ENCODE results near the gene AP1G2.

AP1G2 gene

DNA sequence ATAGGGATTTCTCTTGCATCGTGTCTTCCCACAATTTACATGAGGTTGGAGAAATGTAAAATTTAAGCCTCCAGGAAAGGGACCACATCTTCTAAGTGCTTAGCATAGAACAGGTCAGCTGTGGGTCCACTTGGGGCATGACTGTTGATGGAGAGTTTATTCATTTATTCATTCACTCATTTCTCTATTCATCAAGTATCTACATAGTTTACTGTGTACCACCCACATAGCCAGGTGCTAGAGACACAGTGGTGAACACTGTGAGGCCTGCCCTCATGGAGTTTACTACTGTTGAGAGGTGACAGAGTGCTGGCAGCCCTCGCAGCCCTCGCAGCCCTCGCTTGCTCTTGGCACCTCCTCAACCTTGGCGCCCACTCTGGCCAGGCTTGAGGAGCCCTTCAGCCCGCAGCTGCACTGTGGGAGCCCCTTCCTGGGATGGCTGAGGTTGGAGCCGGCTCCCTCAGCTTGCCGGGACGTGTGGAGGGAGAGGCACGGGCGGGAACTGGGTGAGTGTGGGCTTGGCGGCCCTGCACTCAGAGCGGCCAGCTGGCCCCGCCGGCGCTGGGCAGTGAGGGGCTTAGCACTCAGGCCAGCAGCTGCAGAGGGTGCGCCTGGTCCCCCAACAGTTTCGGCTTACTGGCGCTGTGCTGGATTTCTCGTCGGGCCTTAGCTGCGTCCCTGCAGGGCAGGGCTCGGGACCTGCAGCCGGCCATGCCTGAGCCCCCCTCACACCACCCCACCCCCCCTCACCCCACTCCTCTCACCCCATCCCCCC is 12.7 kb upstream of the AP1G2 start:
- TF ChIP-seq, protein P1, sequence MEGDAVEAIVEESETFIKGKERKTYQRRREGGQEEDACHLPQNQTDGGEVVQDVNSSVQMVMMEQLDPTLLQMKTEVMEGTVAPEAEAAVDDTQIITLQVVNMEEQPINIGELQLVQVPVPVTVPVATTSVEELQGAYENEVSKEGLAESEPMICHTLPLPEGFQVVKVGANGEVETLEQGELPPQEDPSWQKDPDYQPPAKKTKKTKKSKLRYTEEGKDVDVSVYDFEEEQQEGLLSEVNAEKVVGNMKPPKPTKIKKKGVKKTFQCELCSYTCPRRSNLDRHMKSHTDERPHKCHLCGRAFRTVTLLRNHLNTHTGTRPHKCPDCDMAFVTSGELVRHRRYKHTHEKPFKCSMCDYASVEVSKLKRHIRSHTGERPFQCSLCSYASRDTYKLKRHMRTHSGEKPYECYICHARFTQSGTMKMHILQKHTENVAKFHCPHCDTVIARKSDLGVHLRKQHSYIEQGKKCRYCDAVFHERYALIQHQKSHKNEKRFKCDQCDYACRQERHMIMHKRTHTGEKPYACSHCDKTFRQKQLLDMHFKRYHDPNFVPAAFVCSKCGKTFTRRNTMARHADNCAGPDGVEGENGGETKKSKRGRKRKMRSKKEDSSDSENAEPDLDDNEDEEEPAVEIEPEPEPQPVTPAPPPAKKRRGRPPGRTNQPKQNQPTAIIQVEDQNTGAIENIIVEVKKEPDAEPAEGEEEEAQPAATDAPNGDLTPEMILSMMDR (IDR thresholded peaks at IDR 0.05), result no peak
- TF ChIP-seq ZFX (IDR thresholded peaks at IDR 0.05; ENCODE audit: borderline replicate concordance), result no peak
- H3K27ac ChIP-seq, result no peak overlapping the region

DNA sequence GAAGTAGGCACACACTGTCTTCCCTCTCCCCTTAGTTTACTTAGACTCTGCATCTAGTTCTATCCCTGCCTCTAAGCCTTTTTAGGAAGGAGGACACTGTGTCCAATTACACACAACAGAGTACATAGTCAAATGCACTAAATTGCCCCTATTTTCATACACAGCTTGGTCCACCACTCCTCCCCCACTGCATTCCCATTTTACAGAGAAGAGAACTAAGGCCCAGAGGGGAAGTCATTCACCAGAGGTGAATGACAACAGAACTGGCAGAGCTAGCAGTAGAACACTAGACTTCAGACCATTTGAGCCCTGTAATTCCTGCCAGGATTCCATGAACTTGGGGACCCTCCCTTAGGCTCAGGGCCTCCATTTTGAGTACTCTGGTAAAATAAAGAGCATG is 12.1 kb upstream of the AP1G2 start:
- TF ChIP-seq, protein P1 (IDR thresholded peaks at IDR 0.05), result no peak
- TF ChIP-seq ZFX (IDR thresholded peaks at IDR 0.05; ENCODE audit: borderline replicate concordance), result no peak
- no peak overlapping the region for H3K27ac ChIP-seq

DNA sequence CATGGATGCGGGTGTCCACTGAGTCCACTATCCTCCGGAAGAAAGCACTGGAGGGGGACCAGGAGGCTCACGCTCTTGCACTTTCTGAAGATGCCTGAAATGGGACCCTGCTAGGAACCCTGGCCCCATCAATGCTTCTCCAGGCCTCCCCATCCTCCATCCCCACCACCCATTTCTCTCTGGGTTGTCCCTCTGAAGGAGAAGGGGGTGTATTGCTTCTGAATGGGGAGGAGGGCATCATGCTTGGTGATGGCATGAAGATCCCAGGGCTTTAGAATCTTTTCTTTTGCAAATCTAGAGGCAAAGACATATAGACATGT is 11.7 kb upstream of the AP1G2 start:
- no peak for TF ChIP-seq ZFX (IDR thresholded peaks at IDR 0.05; ENCODE audit: borderline replicate concordance)
- TF ChIP-seq, protein P1 (IDR thresholded peaks at IDR 0.05), result no peak
- no peak overlapping the region for H3K27ac ChIP-seq

DNA sequence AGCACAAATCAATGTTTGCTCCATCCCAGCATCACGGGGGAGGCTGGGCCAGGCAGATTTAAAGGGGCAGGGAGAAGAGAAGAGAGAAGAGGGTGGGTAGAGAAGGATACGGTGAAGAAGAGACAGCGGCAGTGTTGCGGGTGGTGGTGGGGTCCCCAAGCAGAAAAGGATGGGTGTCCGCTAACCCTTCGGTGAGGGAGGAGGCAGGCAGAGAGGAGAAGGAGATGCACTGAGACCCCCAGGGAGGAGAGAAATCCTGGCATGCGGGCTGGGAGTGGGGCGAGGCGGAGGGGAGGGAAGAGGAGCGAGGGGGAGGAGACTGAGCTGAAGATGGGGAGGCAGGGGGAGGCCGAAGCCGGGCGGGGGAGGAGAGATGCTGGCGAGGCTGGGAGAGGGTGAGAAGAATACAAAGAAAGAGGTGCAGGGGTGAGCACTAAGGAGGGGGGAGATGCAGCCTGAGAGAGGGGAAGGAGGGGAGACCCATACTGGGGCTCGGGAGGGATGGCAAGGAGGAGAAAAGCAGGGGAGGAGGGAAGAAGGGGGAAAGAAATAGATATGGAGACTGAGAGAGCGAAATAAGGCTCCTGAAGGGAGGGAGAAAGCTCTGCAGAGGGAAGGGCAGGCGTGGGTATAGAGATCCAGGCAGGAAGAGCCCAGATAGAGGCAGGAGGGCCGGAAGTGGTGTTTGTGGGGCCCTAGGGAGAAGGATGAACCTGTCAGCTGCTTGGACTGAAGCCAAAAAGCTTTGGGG is 11.1 kb upstream of the AP1G2 start, which contains the start of gene JPH4:
Gene JPH4 (minus strand): TSS at position 231 of the 751 bp plus-strand sequence. CDS start 1,337 bp downstream, outside the sequence.
- no peak within 1 kb of the TSS for H3K27ac ChIP-seq
- no peak for TF ChIP-seq ZFX (IDR thresholded peaks at IDR 0.05; ENCODE audit: borderline replicate concordance)

DNA sequence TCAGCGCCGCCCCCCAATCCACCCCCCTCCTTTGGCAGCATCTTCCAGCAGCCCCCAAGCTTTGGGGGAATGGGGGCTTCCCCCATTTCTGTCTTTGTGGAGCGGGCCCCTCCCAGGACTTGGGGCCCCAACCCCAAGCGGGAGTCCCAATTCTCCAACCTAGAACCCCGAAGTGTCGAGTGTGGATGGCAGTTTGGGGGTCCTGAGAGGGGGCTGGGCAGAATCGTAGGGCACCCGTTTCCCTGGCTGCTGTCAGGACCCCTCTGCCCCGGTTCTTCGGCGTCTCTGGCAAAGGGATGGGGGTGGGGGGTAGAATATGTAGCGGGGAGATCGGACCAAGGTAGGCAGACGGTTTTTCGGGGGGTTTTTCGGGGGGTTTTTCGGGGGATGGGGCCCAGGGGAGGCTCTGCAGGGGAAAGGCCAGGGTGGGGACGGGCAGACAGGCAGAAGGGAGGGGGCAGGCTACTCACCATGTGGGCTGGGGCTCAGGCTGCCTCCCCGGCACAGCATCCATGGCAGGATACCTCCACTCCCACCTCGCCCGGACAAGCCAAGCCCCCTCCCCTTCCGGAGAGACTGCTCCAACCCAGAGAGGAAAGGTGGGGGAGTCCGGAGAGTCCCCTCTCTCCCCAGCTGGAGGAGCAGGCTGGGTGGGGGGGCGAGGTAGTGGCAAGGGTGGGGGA is 10.3 kb upstream of the AP1G2 start:
- no peak overlapping the region for H3K27ac ChIP-seq
- TF ChIP-seq, protein P1 (IDR thresholded peaks at IDR 0.05), result no peak
- TF ChIP-seq ZFX (IDR thresholded peaks at IDR 0.05; ENCODE audit: borderline replicate concordance), result no peak

DNA sequence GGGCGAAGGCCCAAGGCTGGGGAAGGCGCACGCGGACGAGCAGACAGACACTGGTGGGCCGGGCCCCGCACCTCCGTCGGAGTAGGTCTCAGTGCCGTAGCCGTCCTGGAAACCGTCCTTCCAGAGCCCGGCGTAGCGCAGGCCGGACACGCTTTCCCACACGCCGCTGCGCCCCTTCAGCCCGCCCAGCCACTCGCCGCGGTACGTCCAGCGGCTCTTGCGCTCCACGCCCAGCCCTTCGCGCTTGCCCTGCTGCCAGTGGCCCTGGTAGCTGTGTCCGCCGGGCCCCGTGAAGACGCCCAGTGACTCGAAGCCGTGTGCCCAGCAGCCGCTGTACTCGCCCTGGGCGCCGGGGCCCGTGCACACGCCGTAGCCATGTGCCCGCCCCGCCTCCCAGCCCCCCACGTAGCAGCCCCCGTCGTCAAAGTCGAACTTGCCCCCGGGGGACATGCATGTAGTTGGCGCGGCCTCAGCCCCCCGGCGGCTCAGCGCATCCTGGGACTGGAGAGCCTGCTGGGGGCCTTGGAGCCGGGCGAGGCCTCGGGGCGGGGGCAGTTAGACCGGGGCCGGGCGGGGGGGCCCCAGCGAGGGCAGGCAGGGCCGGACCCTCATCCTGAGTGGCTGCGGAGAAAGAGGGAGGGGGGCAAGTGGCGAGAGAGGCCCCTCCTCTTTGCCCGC is 9.6 kb upstream of the AP1G2 start:
- TF ChIP-seq, protein P1 (IDR thresholded peaks at IDR 0.05), result no peak
- TF ChIP-seq ZFX (IDR thresholded peaks at IDR 0.05; ENCODE audit: borderline replicate concordance), result no peak
- H3K27ac ChIP-seq, result no peak overlapping the region

DNA sequence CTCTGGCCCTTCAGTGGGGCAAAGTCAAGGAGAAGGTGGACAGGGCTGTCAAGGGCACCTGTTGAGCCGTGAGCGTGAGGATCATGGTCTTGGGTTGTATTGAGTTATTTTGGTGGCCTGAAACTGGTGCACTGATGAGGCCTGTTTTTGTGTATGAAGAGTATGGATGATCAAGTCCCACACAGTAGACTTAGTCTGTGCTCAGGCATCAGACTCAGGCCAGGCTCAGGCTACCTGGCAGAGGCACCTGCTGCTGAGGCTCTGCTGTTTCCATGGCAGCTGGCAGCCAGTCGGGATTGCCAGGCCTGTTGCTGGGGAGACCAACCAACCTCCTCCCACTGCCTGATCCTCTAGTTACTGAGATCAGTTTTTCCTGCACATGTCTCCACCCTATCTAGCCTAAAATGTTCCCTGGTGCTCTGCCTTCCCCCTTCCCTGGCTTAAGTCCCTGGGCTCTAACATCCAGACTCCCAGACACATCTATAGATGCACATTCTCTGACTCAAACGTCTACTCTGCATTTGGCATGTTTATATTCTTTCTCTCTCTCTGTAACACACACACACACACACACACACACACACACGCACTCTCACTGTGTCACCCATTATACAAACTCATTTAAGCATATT is 5.9 kb upstream of the AP1G2 start:
- no peak overlapping the region for H3K27ac ChIP-seq
- TF ChIP-seq, protein P1 (IDR thresholded peaks at IDR 0.05), result no peak
- TF ChIP-seq ZFX (IDR thresholded peaks at IDR 0.05; ENCODE audit: borderline replicate concordance), result no peak

All from 22Rv1 (cell line).